Fibroblast of pulmonary artery (primary cell): ENCODE measurements around the gene CER1.
"Not testable (repeated sequence)": the region's sequence is repeated elsewhere in the genome, so short reads cannot be mapped to it uniquely, and the experiment has no call there.

Experiments
- DNase-seq: peaks from one replicate; pipeline ENCODE4 v3.0.0-alpha.2; 2010; ENCODE audit warnings: low read depth
- H3K4me3 ChIP-seq: replicated peaks from 2 replicates; pipeline ENCODE4 v1.5.1; 2011; ENCODE audit warnings: low read depth, mild to moderate bottlenecking, control low read depth, low read length, moderate library complexity
- CTCF ChIP-seq: IDR thresholded peaks from 2 replicates; pipeline ENCODE4 v1.5.1; 2011; ENCODE audit warnings: mild to moderate bottlenecking, control low read depth, low read length, inconsistent platforms; ENCODE audit errors: missing control alignments

Gene CER1

DNA sequence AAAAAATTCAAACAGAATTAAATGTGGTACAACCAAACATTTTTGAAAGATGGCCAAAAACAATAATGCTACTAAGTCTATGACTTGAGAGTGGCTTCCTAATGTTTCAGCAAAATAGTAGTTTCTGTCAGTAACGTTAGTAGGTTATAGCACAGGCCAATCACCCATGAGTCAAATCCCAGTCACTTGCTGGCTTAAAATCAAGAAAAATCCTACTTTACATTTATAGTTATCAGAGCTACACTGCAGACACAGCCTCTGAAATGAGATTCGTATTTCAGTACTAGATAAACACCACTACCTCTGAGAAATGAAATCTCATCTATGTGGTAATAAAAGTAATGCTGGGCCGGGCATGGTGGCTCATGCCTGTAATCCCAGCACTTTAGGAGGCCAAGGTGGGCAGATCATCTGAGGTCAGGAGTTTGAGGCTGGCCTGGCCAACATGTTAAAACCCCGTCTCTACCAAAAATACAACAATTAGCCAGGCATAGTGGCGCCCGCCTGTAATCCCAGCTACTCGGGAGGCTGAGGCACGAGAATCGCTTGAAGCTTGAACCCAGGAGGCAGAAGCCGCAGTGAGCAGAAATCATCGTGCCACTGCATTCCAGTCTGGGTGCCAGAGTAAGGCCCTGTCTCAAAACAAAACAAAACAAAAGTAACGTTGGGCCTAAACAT, 35.4 kb downstream of the CER1 start:
- H3K4me3 ChIP-seq, result no peak overlapping the region
- TF ChIP-seq CTCF, result no peak
- DNase-seq, result peak; percentile 74

- no peak for TF ChIP-seq CTCF
- no peak overlapping the region for H3K4me3 ChIP-seq
- no peak for DNase-seq
Observed at GRCh38 chr9:14686168-14686567, 36.4 kb downstream of the CER1 start.

- H3K4me3 ChIP-seq, DNase-seq: not testable (repeated sequence)
Observed at GRCh38 chr9:14682616-14683015, 39.9 kb downstream of the CER1 start.

- DNase-seq, result no peak
- no peak for TF ChIP-seq CTCF
Observed at GRCh38 chr9:14678776-14679175, 43.8 kb downstream of the CER1 start.

DNA sequence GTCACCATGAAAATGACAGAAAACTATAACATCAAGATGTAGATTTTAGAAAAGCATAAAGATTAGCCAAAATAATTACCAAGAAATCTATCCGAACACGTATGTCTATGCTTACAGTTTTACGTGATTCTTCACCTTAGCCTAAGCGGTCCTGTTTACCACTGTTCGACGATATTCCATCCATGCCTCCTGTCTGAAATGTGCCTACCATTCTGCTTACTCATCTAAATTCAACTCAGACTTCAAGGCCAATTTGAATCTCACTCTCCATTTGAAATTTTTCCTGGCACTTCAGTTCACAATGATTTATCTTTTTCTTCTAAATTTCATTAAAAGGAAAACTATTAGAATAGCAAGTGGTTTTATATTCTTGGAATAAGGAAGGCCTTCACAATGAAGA, 44.7 kb downstream of the CER1 start:
- no peak for TF ChIP-seq CTCF
- no peak overlapping the region for H3K4me3 ChIP-seq
- no peak for DNase-seq

More at GRCh38 chr9:14678776-14679175, 43.8 kb downstream of the CER1 start:
- no peak overlapping the region for H3K4me3 ChIP-seq

- no peak for DNase-seq
- no peak for TF ChIP-seq CTCF
Observed at GRCh38 chr9:14677396-14677795, 45.1 kb downstream of the CER1 start.

DNA sequence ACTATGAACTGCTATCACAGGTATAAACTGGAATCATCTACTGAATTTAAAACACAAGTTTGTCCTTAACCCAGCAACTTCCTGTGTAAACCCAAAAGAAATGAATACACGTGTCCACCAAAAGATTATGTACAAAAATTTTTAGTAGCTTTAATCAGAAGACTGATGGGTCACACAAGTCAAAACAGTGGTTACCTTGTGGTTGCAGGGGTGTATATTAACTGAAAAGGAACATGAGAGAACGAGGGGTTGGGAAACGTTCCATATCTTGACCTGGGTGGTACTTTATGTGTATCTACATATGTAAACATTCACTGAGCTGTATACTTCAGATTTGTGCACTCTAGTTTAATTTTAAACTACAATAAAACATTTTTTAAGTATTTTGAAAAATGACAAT, 47.9 kb downstream of the CER1 start:
- no peak for TF ChIP-seq CTCF

More at GRCh38 chr9:14677396-14677795, 45.1 kb downstream of the CER1 start:
- H3K4me3 ChIP-seq, result no peak overlapping the region

More for the DNA sequence above, 47.9 kb downstream of the CER1 start:
- no peak for DNase-seq
- no peak overlapping the region for H3K4me3 ChIP-seq
